ENCODE results near the gene TMEM225B. TPM values are rescaled to one million over a fixed set of nuclear protein-coding genes. Genes with fewer than 3 reads are reported as not detected.

The TMEM225B gene
- total and polyA plus RNA-seq, 10 donors, result 0.43 to 1.6 (median 1.0) TPM; not detected in 2

DNA sequence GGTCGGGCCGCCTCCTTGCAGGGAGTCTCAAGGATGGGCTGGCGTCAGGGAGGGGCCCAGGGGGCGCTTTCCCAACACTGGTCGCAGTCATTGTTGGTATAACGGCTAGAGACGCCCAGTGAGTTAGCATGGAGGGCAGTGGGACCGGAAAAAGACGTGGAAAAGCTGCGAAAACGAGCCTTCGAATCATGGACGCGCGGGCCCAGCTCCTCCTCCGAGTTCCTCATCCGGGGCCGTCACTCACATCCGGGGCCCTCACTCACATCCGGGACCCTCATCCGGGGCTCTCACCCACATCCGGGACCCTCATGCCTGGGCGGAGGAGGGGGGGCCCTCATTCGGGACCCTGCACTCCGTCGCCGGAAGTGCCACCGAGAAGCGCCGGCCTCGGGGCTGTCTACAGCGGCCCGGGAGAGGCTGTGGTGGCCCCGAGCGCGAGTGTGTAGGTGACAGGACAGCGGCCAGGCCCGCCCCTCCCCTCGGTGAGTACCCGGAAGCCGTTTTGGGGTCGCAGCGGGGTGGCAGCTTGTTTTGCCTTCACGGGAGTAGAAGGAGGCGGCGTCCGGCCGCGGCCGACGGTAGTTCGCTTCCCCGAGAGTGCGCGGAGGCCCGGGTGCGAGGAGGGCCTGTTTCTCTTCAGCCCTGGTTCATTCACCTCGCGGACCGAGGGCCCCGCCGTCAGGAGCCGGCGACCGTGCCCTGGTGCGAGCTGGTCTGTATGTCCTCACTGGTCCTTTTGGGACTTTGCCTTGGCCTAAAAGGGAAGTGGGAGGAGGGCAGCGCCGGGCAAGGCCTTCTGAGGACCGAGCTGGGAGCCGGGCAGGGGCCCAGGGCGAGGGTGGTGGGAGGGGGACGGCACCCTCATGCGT, 39.5 kb upstream of the TMEM225B start, which contains the start of gene ZNF655:
Gene ZNF655 (plus strand): TSS at position 337 of the 869 bp plus-strand sequence. CDS start 1,918 bp downstream, outside the sequence.
- H3K4me3 ChIP-seq, result peak within 1 kb of the TSS; percentile 36 to 95 (median 69)
- H3K27ac ChIP-seq, result peak within 1 kb of the TSS; percentile 92 to 100 (median 98)
- H3K9me3 ChIP-seq, result no peaks in the 10 kb centered on the region
- WGBS, 5 donors, result 0 to 1% (median 0%) methylated on average over 14 to 73 of the region's 73 CpGs
- no peaks in the 10 kb centered on the region for H3K27me3 ChIP-seq (replicated peaks in 1 of 7)
- peak; percentile 97 for DNase-seq
- peaks cover 0 to 71% (median 45%) of the 10 kb centered on the region in 6 donors for H3K36me3 ChIP-seq
- peaks cover 20 to 82% (median 52%) of the 10 kb centered on the region in 6 donors for H3K4me1 ChIP-seq
- TF ChIP-seq CTCF (IDR thresholded peaks at IDR 0.05 in 8 of 11, conservative IDR thresholded peaks at IDR 0.05 in 3 of 11), result peak in 3 of 11 experiments; percentile 12 to 30 (median 16)
- TF ChIP-seq POLR2A (IDR thresholded peaks at IDR 0.05), result peak in 1 of 3 donors; percentile 46
- TF ChIP-seq POLR2AphosphoS5 (IDR thresholded peaks at IDR 0.05), result peak; percentile 85 to 95 (median 87)
- intact Hi-C loops (cut with DNase I; ENCODE audit: low total_unique reads), result no loop called here

DNA sequence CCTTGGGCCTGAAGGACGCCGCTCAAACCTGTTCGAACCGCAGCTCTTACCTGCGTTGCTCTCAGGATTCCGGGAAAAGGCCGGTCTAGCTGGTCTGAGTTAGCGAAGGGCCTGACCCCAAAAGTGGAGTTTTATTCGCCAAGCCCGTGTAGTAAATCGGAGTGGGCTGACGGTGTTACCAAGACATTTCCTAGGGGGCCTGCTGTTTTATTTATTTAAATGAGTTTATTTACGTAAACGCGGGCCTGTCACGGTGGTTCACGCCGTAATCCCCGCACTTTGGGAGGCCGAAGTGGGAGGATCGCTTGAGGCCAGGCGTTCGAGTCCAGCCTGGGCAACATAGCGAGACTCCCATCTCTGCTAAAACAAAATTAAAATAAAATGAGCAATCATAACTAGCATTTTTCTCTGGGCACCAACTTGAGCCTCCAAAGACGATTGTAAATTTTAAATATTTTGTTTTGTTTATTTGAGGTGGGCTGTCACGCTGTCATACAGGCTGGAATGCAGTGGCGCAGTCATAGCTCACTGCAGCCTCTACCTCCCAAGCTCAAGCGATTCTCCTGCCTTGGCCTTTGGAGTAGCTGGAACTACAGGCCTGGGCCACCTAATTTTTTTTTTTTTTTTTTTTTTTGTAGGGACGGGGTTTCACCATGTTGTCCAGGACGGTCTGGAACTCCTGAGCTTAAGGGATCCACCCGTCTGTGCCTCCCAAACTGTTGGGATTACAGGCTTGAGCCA, 38.7 kb upstream of the TMEM225B start:
- H3K27me3 ChIP-seq (replicated peaks in 1 of 7), result no peaks in the 10 kb centered on the region
- peak overlapping the region; percentile 36 to 95 (median 69) for H3K4me3 ChIP-seq
- H3K4me1 ChIP-seq, result peaks cover 20 to 85% (median 52%) of the 10 kb centered on the region in 6 donors
- WGBS, 5 donors, result 28 to 36% (median 31%) methylated on average over 24 to 31 of the region's 31 CpGs
- no peaks in the 10 kb centered on the region for H3K9me3 ChIP-seq
- TF ChIP-seq POLR2A (IDR thresholded peaks at IDR 0.05) (no peak), POLR2AphosphoS5 (IDR thresholded peaks at IDR 0.05) (no peak), CTCF (IDR thresholded peaks at IDR 0.05 in 8 of 11, conservative IDR thresholded peaks at IDR 0.05 in 3 of 11) (no peak)
- intact Hi-C loops (cut with DNase I; ENCODE audit: low total_unique reads), result no loop called here
- peak overlapping the region; percentile 92 to 100 (median 98) for H3K27ac ChIP-seq
- peaks cover 0 to 71% (median 50%) of the 10 kb centered on the region in 6 donors for H3K36me3 ChIP-seq
- no peak for DNase-seq

- H3K4me1 ChIP-seq, result peaks cover 19 to 68% (median 44%) of the 10 kb centered on the region in 6 donors
- no peak overlapping the region for H3K4me3 ChIP-seq
- intact Hi-C loops (cut with DNase I; ENCODE audit: low total_unique reads), result no loop called here
- TF ChIP-seq CTCF (IDR thresholded peaks at IDR 0.05 in 8 of 11, conservative IDR thresholded peaks at IDR 0.05 in 3 of 11), result no peak
- TF ChIP-seq POLR2AphosphoS5 (IDR thresholded peaks at IDR 0.05), result no peak
- TF ChIP-seq POLR2A (IDR thresholded peaks at IDR 0.05), result no peak
- 90 to 96% (median 93%) methylated on average over 7 of the region's 7 CpGs for WGBS, 5 donors
- H3K36me3 ChIP-seq, result peaks cover 0 to 71% (median 62%) of the 10 kb centered on the region in 6 donors
- H3K27ac ChIP-seq, result no peak overlapping the region
- H3K27me3 ChIP-seq (replicated peaks in 1 of 7), result no peaks in the 10 kb centered on the region
- DNase-seq, result no peak
- H3K9me3 ChIP-seq, result no peaks in the 10 kb centered on the region
Measured at GRCh38 chr7:99560834-99561736, 37.0 kb upstream of the TMEM225B start.

Measured in spleen (tissue), 11 donors.